Smooth muscle cell (in vitro differentiated cells): Measurements from ENCODE around the gene APEX1. TPM values are rescaled to one million over a fixed set of nuclear protein-coding genes. Genes with fewer than 3 reads are reported as not detected.

Experiments
- polyA plus RNA-seq: library from polyadenylated mRNA; unstranded; fragments of >200 nt; fragmentation: Nextera tagmentation; extraction: Ambion mirVana; gene quantifications from 2 replicates; pipeline ENCODE4 v1.2.1, GENCODE V29; 2016
- small RNA-seq: library from RNA; depleted of rRNA; stranded (forward); fragments of <200 nt; gene quantifications from one replicate; pipeline ENCODE3, GENCODE V24; 2014
- total RNA-seq: library from RNA; depleted of rRNA; stranded (reverse); fragments of >200 nt; gene quantifications from 2 replicates; pipeline ENCODE4 v1.2.3, GENCODE V29; 2014

The APEX1 gene
- total and polyA plus RNA-seq, 2 experiments from 2014 or later: 81.6 to 116 TPM

Small RNA genes within 50 kb of the gene (small RNA-seq; reads per million reads assigned to genes)
- 0.18 reads per million for gene RNA5SP382

Other genes starting within 250 kb of the APEX1 start
- gene OR11H6, start 231.5 kb upstream of the APEX1 start, total RNA-seq: not detected in 2 replicates
- gene OR11H6, start 231.5 kb upstream of the APEX1 start, polyA plus RNA-seq: not detected in 2 replicates
- not detected in 2 replicates for gene OR11H7, start 226.2 kb upstream of the APEX1 start, total RNA-seq
- not detected in 2 replicates for gene OR11H7, start 226.2 kb upstream of the APEX1 start, polyA plus RNA-seq
- gene OR11H4, start 215.9 kb upstream of the APEX1 start, total RNA-seq: not detected in 2 replicates
- gene OR11H4, start 215.9 kb upstream of the APEX1 start, polyA plus RNA-seq: not detected in 2 replicates
- gene TTC5, start 149.3 kb upstream of the APEX1 start, total RNA-seq: 16.3 and 18.7 TPM in 2 replicates
- gene TTC5, start 149.3 kb upstream of the APEX1 start, polyA plus RNA-seq: 13.4 and 17.9 TPM in 2 replicates
- gene CCNB1IP1, start 121.9 kb upstream of the APEX1 start, total RNA-seq: 65.3 and 70.4 TPM in 2 replicates
- gene CCNB1IP1, start 121.9 kb upstream of the APEX1 start, polyA plus RNA-seq: 16.3 and 25.6 TPM in 2 replicates
- gene PARP2, start 111.6 kb upstream of the APEX1 start, total RNA-seq: 24.0 and 29.2 TPM in 2 replicates
- 37.3 and 38.7 TPM in 2 replicates for gene PARP2, start 111.6 kb upstream of the APEX1 start, polyA plus RNA-seq
- gene TEP1, start 41.7 kb upstream of the APEX1 start, total RNA-seq: 10.0 and 10.3 TPM in 2 replicates
- gene TEP1, start 41.7 kb upstream of the APEX1 start, polyA plus RNA-seq: 3.9 and 4.0 TPM in 2 replicates
- gene KLHL33, start 19.1 kb upstream of the APEX1 start, total RNA-seq: not detected in 2 replicates
- gene KLHL33, start 19.1 kb upstream of the APEX1 start, polyA plus RNA-seq: 0.04 and 0.08 TPM in 2 replicates
- 33.3 and 41.3 TPM in 2 replicates for gene OSGEP, start 414 bp upstream of the APEX1 start, total RNA-seq
- 18.4 and 21.7 TPM in 2 replicates for gene OSGEP, start 414 bp upstream of the APEX1 start, polyA plus RNA-seq
- gene PIP4P1, start 6.2 kb downstream of the APEX1 start, total RNA-seq: 24.8 and 29.3 TPM in 2 replicates
- 53.8 and 54.9 TPM in 2 replicates for gene PIP4P1, start 6.2 kb downstream of the APEX1 start, polyA plus RNA-seq
- 49.7 and 52.2 TPM in 2 replicates for gene PNP, start 14.2 kb downstream of the APEX1 start, total RNA-seq
- gene PNP, start 14.2 kb downstream of the APEX1 start, polyA plus RNA-seq: 24.2 and 33.4 TPM in 2 replicates
- gene RNASE10, start 50.3 kb downstream of the APEX1 start, total RNA-seq: not detected in 2 replicates
- gene RNASE10, start 50.3 kb downstream of the APEX1 start, polyA plus RNA-seq: 0.26 and 0.40 TPM in 2 replicates
- not detected in 2 replicates for gene RNASE9, start 105.8 kb downstream of the APEX1 start, total RNA-seq
- not detected in 2 replicates for gene RNASE9, start 105.8 kb downstream of the APEX1 start, polyA plus RNA-seq
- gene RNASE11, start 132.8 kb downstream of the APEX1 start, total RNA-seq: not detected in 2 replicates
- not detected in 2 replicates for gene RNASE11, start 132.8 kb downstream of the APEX1 start, polyA plus RNA-seq
- not detected in 2 replicates for gene RNASE12, start 136.2 kb downstream of the APEX1 start, total RNA-seq
- not detected in 2 replicates for gene RNASE12, start 136.2 kb downstream of the APEX1 start, polyA plus RNA-seq
- not detected in 2 replicates for gene OR6S1, start 186.5 kb downstream of the APEX1 start, total RNA-seq
- not detected in 2 replicates for gene OR6S1, start 186.5 kb downstream of the APEX1 start, polyA plus RNA-seq
- 34.8 and 41.8 TPM in 2 replicates for gene RNASE4, start 229.3 kb downstream of the APEX1 start, total RNA-seq
- 20.1 and 28.6 TPM in 2 replicates for gene RNASE4, start 229.3 kb downstream of the APEX1 start, polyA plus RNA-seq
- 7.1 and 13.8 TPM in 2 replicates for gene ANG, start 233.5 kb downstream of the APEX1 start, total RNA-seq
- 19.5 TPM in 2 replicates for gene ANG, start 233.5 kb downstream of the APEX1 start, polyA plus RNA-seq